GM12878 (cell line): Measurements from ENCODE around the gene HACE1. TPM values are rescaled to one million over a fixed set of nuclear protein-coding genes. Genes with fewer than 3 reads are reported as not detected.

ENCODE experiments used
- HDGF ChIP-seq: fragments of 450-650 bp; IDR thresholded peaks from 2 replicates; pipeline ENCODE4 v1.6.1; 2016; ENCODE audit warnings: antibody characterized with exemption
- IKZF2 ChIP-seq, 2 experiments: fragments of 450-650 bp; IDR thresholded peaks; 2 replicates each; pipeline ENCODE4 v1.6.1; 2017; ENCODE audit warnings: mild to moderate bottlenecking in 2 of 2, moderate library complexity in 2 of 2
- LARP7 ChIP-seq: fragments of 450-650 bp; IDR thresholded peaks from 2 replicates; pipeline ENCODE4 v1.6.1; 2017; ENCODE audit warnings: mild to moderate bottlenecking
- MEF2B ChIP-seq: fragments of 450-650 bp; IDR thresholded peaks from 2 replicates; pipeline ENCODE4 v1.6.1; 2018; ENCODE audit warnings: mild to moderate bottlenecking, moderate library complexity; ENCODE audit not compliant: partially characterized antibody, poor library complexity, severe bottlenecking
- MTA2 ChIP-seq: fragments of 450-650 bp; IDR thresholded peaks from 2 replicates; pipeline ENCODE4 v1.6.1; 2016; ENCODE audit warnings: low read depth, mild to moderate bottlenecking, moderate library complexity
- MTA3 ChIP-seq: IDR thresholded peaks from 2 replicates; pipeline ENCODE4 v1.6.1; 2012; ENCODE audit warnings: low read length, inconsistent platforms, borderline replicate concordance
- NFXL1 ChIP-seq: fragments of 450-650 bp; IDR thresholded peaks from 2 replicates; pipeline ENCODE4 v1.6.1; 2017; ENCODE audit warnings: antibody characterized with exemption, mild to moderate bottlenecking, borderline replicate concordance
- TCF12 ChIP-seq: IDR thresholded peaks from 2 replicates; pipeline ENCODE4 v1.6.1; 2011; ENCODE audit warnings: low read depth, mild to moderate bottlenecking, low read length
- ZNF622 ChIP-seq: fragments of 450-650 bp; IDR thresholded peaks from 2 replicates; pipeline ENCODE4 v1.6.1; 2017; ENCODE audit warnings: mild to moderate bottlenecking, inconsistent platforms
- polyA plus RNA-seq, 11 experiments: library from polyadenylated mRNA; depleted of rRNA in 4 of 11; unstranded in 6 of 11; stranded (reverse) in 5 of 11; fragments of >200 nt; fragmentation: Nextera tagmentation in 4 of 11; fragmentation: Illumina TruSeq in 1 of 11; extraction: Ambion mirVana in 4 of 11; extraction: Trizol in 1 of 11; gene quantifications; 1 replicate in 1 of 11; 2 replicates in 10 of 11; pipeline versions ENCODE4 v1.2.1 to v1.2.3, GENCODE V29; 2011 to 2016; ENCODE audit warnings: inconsistent platforms in 2 of 11, missing spikeins in 2 of 11, low read depth in 1 of 11
- total RNA-seq, 4 experiments: library from RNA; depleted of rRNA in 3 of 4; stranded (reverse); fragments of >200 nt in 3 of 4; fragmentation: Illumina TruSeq in 1 of 4; extraction: Trizol in 1 of 4; gene quantifications; 2 replicates each; pipeline versions ENCODE4 v1.2.1 to v1.2.3, GENCODE V29; 2013 to 2021
- TF ChIP-seq, protein P1 (sequence below): fragments of 450-650 bp; IDR thresholded peaks from 2 replicates; pipeline ENCODE4 v1.6.1; 2018; ENCODE audit warnings: borderline replicate concordance, mild to moderate bottlenecking; ENCODE audit not compliant: partially characterized antibody
- TF ChIP-seq, protein P2 (sequence below): IDR thresholded peaks from 2 replicates; pipeline ENCODE4 v1.6.1; 2012; ENCODE audit warnings: low read depth, low read length, improper control_type of control experiment
- TF ChIP-seq, protein P3 (sequence below): fragments of 450-650 bp; IDR thresholded peaks from 2 replicates; pipeline ENCODE4 v1.6.1; 2017; ENCODE audit warnings: low read depth, mild to moderate bottlenecking, moderate library complexity
- TF ChIP-seq, protein P4 (sequence below): fragments of 450-650 bp; IDR thresholded peaks from 2 replicates; pipeline ENCODE4 v1.6.1; 2017; ENCODE audit warnings: mild to moderate bottlenecking
- TF ChIP-seq, protein P5 (sequence below), 3 experiments: IDR thresholded peaks in 2 of 3; conservative IDR thresholded peaks in 1 of 3; 2 replicates each; pipeline ENCODE4 v1.5.1; 2011; ENCODE audit warnings: low read depth in 3 of 3, low read length in 3 of 3, mild to moderate bottlenecking in 3 of 3, control low read depth in 2 of 3, moderate library complexity in 2 of 3, inconsistent platforms in 1 of 3, mixed read lengths in 1 of 3; ENCODE audit not compliant: control insufficient read depth in 2 of 3, insufficient read depth in 1 of 3; ENCODE audit errors: extremely low read depth in 1 of 3
- TF ChIP-seq, protein P6 (sequence below): fragments of 450-650 bp; conservative IDR thresholded peaks from 2 replicates; pipeline ENCODE4 v1.6.1; 2017; ENCODE audit warnings: mild to moderate bottlenecking, moderate library complexity

The HACE1 gene
- total and polyA plus RNA-seq, 10 of the 15 experiments (the other 5 are each of a cell fraction or from before 2014, with no cell fraction given) = 1.6 to 16.9 (median 5.6) TPM

DNA sequence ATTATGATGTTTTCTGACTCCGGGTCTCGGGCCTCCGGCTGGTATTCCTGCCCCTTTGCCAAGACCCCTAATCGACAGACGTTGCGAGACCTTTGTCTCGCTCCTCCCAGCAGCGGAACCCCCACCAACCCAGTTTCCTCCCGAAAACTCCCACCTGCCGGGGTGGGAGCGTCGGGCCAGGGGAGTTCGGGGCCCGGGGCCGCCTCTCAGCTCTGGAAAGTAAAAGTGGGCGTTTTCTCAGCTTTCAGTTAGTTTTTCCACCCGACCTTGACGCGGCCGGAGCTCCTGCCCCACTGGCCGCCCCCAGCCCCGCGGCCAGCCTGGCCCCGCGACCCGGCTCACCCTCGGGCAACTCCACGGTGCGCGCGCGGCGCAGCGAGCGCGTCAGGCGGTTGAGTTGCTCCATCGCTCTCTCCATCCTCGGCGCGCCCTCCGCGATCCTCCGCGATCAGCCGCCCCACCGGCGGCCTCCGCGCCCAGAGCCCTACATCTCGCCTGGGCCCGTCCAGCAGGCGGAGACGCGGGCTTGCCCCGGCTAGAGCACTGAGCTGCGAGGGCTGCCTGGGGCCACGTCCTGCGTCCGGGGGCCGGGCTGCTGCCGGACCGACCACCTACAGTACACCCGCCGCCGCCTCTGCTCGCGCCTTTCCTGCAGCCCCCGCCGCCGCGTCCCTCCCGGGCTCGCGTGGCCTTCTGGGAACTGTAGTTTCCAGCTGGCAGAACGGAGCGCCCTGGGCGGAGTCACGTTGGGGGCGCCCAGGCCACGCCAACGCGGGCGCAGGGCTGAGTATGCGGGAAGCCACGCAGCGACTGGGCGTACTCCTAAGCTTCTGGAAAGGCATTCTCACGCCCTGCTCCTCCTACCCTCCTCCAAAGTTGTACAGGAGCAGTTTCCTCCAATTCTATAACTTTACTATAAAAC lies at the start of gene HACE1 (continued):
- TF ChIP-seq, protein P1, sequence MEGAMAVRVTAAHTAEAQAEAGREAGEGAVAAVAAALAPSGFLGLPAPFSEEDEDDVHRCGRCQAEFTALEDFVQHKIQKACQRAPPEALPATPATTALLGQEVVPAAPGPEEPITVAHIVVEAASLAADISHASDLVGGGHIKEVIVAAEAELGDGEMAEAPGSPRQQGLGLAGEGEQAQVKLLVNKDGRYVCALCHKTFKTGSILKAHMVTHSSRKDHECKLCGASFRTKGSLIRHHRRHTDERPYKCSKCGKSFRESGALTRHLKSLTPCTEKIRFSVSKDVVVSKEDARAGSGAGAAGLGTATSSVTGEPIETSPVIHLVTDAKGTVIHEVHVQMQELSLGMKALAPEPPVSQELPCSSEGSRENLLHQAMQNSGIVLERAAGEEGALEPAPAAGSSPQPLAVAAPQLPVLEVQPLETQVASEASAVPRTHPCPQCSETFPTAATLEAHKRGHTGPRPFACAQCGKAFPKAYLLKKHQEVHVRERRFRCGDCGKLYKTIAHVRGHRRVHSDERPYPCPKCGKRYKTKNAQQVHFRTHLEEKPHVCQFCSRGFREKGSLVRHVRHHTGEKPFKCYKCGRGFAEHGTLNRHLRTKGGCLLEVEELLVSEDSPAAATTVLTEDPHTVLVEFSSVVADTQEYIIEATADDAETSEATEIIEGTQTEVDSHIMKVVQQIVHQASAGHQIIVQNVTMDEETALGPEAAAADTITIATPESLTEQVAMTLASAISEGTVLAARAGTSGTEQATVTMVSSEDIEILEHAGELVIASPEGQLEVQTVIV = no peak
- no peak; a peak in 1 of 4 replicates for TF ChIP-seq IKZF2 (IDR thresholded peaks at IDR 0.05)
- TF ChIP-seq HDGF = 0 out of 2 replicates have a peak, but pooled peaks have one; percentile 19
- TF ChIP-seq NFXL1 = no peak
- TF ChIP-seq, protein P2, sequence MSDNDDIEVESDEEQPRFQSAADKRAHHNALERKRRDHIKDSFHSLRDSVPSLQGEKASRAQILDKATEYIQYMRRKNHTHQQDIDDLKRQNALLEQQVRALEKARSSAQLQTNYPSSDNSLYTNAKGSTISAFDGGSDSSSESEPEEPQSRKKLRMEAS = no peak
- TF ChIP-seq ZNF622 = no peak
- no peak for TF ChIP-seq MTA2
- no peak for TF ChIP-seq TCF12
- TF ChIP-seq, protein P3, sequence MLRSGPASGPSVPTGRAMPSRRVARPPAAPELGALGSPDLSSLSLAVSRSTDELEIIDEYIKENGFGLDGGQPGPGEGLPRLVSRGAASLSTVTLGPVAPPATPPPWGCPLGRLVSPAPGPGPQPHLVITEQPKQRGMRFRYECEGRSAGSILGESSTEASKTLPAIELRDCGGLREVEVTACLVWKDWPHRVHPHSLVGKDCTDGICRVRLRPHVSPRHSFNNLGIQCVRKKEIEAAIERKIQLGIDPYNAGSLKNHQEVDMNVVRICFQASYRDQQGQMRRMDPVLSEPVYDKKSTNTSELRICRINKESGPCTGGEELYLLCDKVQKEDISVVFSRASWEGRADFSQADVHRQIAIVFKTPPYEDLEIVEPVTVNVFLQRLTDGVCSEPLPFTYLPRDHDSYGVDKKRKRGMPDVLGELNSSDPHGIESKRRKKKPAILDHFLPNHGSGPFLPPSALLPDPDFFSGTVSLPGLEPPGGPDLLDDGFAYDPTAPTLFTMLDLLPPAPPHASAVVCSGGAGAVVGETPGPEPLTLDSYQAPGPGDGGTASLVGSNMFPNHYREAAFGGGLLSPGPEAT = no peak
- TF ChIP-seq, protein P4, sequence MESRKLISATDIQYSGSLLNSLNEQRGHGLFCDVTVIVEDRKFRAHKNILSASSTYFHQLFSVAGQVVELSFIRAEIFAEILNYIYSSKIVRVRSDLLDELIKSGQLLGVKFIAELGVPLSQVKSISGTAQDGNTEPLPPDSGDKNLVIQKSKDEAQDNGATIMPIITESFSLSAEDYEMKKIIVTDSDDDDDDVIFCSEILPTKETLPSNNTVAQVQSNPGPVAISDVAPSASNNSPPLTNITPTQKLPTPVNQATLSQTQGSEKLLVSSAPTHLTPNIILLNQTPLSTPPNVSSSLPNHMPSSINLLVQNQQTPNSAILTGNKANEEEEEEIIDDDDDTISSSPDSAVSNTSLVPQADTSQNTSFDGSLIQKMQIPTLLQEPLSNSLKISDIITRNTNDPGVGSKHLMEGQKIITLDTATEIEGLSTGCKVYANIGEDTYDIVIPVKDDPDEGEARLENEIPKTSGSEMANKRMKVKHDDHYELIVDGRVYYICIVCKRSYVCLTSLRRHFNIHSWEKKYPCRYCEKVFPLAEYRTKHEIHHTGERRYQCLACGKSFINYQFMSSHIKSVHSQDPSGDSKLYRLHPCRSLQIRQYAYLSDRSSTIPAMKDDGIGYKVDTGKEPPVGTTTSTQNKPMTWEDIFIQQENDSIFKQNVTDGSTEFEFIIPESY = no peak
- TF ChIP-seq, protein P5, sequence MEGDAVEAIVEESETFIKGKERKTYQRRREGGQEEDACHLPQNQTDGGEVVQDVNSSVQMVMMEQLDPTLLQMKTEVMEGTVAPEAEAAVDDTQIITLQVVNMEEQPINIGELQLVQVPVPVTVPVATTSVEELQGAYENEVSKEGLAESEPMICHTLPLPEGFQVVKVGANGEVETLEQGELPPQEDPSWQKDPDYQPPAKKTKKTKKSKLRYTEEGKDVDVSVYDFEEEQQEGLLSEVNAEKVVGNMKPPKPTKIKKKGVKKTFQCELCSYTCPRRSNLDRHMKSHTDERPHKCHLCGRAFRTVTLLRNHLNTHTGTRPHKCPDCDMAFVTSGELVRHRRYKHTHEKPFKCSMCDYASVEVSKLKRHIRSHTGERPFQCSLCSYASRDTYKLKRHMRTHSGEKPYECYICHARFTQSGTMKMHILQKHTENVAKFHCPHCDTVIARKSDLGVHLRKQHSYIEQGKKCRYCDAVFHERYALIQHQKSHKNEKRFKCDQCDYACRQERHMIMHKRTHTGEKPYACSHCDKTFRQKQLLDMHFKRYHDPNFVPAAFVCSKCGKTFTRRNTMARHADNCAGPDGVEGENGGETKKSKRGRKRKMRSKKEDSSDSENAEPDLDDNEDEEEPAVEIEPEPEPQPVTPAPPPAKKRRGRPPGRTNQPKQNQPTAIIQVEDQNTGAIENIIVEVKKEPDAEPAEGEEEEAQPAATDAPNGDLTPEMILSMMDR (IDR thresholded peaks at IDR 0.05 in 2 of 3, conservative IDR thresholded peaks at IDR 0.05 in 1 of 3; ENCODE audit: control insufficient read depth in 2 of 3, extremely low read depth in 1 of 3, insufficient read depth in 1 of 3, low read depth in 3 of 3, low read length in 3 of 3) = peak in 1 of 3 experiments; percentile 9; a peak in 1 of 6 replicates
- no peak for TF ChIP-seq MTA3
- TF ChIP-seq, protein P6, sequence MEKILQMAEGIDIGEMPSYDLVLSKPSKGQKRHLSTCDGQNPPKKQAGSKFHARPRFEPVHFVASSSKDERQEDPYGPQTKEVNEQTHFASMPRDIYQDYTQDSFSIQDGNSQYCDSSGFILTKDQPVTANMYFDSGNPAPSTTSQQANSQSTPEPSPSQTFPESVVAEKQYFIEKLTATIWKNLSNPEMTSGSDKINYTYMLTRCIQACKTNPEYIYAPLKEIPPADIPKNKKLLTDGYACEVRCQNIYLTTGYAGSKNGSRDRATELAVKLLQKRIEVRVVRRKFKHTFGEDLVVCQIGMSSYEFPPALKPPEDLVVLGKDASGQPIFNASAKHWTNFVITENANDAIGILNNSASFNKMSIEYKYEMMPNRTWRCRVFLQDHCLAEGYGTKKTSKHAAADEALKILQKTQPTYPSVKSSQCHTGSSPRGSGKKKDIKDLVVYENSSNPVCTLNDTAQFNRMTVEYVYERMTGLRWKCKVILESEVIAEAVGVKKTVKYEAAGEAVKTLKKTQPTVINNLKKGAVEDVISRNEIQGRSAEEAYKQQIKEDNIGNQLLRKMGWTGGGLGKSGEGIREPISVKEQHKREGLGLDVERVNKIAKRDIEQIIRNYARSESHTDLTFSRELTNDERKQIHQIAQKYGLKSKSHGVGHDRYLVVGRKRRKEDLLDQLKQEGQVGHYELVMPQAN = peak; percentile 74
- peak; percentile 89 for TF ChIP-seq LARP7
- TF ChIP-seq MEF2B = no peak
